ENCODE results near the gene ALDH9A1.
"Not testable (repeated sequence)": the region's sequence is repeated elsewhere in the genome, so short reads cannot be mapped to it uniquely, and the experiment has no call there.

ALDH9A1 gene

GRCh38 chr1:165686971-165687433, 11.4 kb downstream of the ALDH9A1 start:
- DNase-seq (ENCODE audit: low read depth) = no peak

- no peak for DNase-seq (ENCODE audit: low read depth)
Measured at GRCh38 chr1:165686121-165686970, 12.0 kb downstream of the ALDH9A1 start.

GRCh38 chr1:165683848-165684485, 14.4 kb downstream of the ALDH9A1 start:
- no peak for DNase-seq (ENCODE audit: low read depth)

- not testable (repeated sequence) for DNase-seq (ENCODE audit: low read depth)
Measured at GRCh38 chr1:165680773-165681172, 17.6 kb downstream of the ALDH9A1 start.

GRCh38 chr1:165680303-165680702, 18.1 kb downstream of the ALDH9A1 start:
- no peak for DNase-seq (ENCODE audit: low read depth)

GRCh38 chr1:165679282-165680036, 18.9 kb downstream of the ALDH9A1 start:
- DNase-seq (ENCODE audit: low read depth) = no peak

GRCh38 chr1:165678509-165678908, 19.9 kb downstream of the ALDH9A1 start:
- DNase-seq (ENCODE audit: low read depth) = no peak

GRCh38 chr1:165675794-165676193, 22.6 kb downstream of the ALDH9A1 start:
- DNase-seq (ENCODE audit: low read depth) = no peak

- no peak for DNase-seq (ENCODE audit: low read depth)
Measured at GRCh38 chr1:165674599-165674998, 23.8 kb downstream of the ALDH9A1 start.

GRCh38 chr1:165671526-165671925, 26.8 kb downstream of the ALDH9A1 start:
- DNase-seq (ENCODE audit: low read depth) = no peak

- no peak for DNase-seq (ENCODE audit: low read depth)
Measured at GRCh38 chr1:165668184-165668583, 30.2 kb downstream of the ALDH9A1 start.

- DNase-seq (ENCODE audit: low read depth) = no peak
Measured at GRCh38 chr1:165666152-165666825, 32.1 kb downstream of the ALDH9A1 start.

GRCh38 chr1:165662186-165662585, 36.2 kb downstream of the ALDH9A1 start:
- DNase-seq (ENCODE audit: low read depth) = no peak

GRCh38 chr1:165661703-165662102, 36.7 kb downstream of the ALDH9A1 start:
- DNase-seq (ENCODE audit: low read depth) = no peak

GRCh38 chr1:165659581-165659895, 38.8 kb downstream of the ALDH9A1 start:
- DNase-seq (ENCODE audit: low read depth) = no peak

- not testable (repeated sequence) for DNase-seq (ENCODE audit: low read depth)
Measured at GRCh38 chr1:165658766-165659580, 39.4 kb downstream of the ALDH9A1 start.

- no peak for DNase-seq (ENCODE audit: low read depth)
Measured at GRCh38 chr1:165650981-165651625, 47.3 kb downstream of the ALDH9A1 start.

- no peak for DNase-seq (ENCODE audit: low read depth)
Measured at GRCh38 chr1:165648919-165649572, 49.3 kb downstream of the ALDH9A1 start.

GRCh38 chr1:165647970-165648369, 50.4 kb downstream of the ALDH9A1 start:
- DNase-seq (ENCODE audit: low read depth) = no peak

GRCh38 chr1:165647517-165647916, 50.8 kb downstream of the ALDH9A1 start:
- no peak for DNase-seq (ENCODE audit: low read depth)
